ENCODE results near the gene LHPP. TPM values are rescaled to one million over a fixed set of nuclear protein-coding genes. Genes with fewer than 3 reads are reported as not detected.

The LHPP gene
- total RNA-seq, 2 experiments from 2014 or later: 15.3 to 19.6 TPM

DNA sequence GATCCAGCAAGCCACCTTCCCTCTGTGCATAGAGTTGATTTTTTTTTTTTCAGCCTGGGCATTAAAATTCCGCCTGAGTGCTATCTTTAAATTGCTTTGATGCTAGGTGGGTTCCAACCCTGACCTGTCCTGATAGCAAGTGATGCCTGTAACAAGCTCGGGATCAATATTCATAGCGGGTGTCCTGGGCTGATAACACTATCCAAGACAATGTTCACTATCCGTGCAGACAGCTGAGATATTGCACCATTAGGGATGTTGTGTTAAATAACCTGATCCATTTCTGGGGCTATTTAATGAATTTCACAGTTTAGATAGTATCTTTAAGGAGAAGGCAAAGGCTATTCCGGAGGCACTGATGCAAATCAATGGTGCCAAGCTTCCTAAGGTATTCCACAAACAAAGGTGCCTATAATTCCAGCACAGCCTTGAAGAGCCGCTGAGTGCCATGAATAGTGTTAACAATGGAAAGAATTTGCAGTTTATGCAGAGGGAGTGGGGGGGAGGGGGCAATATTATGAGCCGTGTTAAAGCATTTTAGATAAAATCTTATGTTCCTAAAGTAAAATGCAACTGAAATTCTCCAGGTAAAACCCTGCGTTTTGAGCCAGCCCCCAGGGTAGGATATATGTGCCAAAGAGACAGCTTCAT, 7.5 kb upstream of the LHPP start:
- H3K4me3 ChIP-seq (ENCODE audit: low read length): no peak overlapping the region
- no peak overlapping the region for H3K27ac ChIP-seq (ENCODE audit: low read depth in 1 of 2, low read length in 2 of 2)
- intact Hi-C loops (cut with DNase I, micrococcal nuclease): no loop called here
- H3K27ac Mint-ChIP-seq: no peak overlapping the region
- H3K4me1 Mint-ChIP-seq (ENCODE audit: low read depth): peaks cover 11% of the 10 kb centered on the region
- no peak for DNase-seq
- H3K27me3 Mint-ChIP-seq: peaks cover 77% of the 10 kb centered on the region
- POLR2A ChIA-PET: no interaction called here
- peaks cover 0 to 6% of the 10 kb centered on the region in 2 experiments for H3K9me3 ChIP-seq (ENCODE audit: control insufficient read depth in 1 of 2, insufficient read depth in 1 of 2, low read length in 2 of 2)
- no peaks in the 10 kb centered on the region for H3K9me3 Mint-ChIP-seq
- H3K4me1 ChIP-seq (ENCODE audit: insufficient read depth, low read length): peaks cover 13% of the 10 kb centered on the region
- H3K27me3 ChIP-seq (ENCODE audit: control insufficient read depth in 1 of 2, insufficient read depth in 2 of 2, low read length in 2 of 2): peaks cover 57 to 61% of the 10 kb centered on the region in 2 experiments
- TF ChIP-seq, protein P1, sequence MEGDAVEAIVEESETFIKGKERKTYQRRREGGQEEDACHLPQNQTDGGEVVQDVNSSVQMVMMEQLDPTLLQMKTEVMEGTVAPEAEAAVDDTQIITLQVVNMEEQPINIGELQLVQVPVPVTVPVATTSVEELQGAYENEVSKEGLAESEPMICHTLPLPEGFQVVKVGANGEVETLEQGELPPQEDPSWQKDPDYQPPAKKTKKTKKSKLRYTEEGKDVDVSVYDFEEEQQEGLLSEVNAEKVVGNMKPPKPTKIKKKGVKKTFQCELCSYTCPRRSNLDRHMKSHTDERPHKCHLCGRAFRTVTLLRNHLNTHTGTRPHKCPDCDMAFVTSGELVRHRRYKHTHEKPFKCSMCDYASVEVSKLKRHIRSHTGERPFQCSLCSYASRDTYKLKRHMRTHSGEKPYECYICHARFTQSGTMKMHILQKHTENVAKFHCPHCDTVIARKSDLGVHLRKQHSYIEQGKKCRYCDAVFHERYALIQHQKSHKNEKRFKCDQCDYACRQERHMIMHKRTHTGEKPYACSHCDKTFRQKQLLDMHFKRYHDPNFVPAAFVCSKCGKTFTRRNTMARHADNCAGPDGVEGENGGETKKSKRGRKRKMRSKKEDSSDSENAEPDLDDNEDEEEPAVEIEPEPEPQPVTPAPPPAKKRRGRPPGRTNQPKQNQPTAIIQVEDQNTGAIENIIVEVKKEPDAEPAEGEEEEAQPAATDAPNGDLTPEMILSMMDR (IDR thresholded peaks at IDR 0.05): no peak
- H3K36me3 Mint-ChIP-seq (ENCODE audit: low read depth): no peaks in the 10 kb centered on the region
- no peak overlapping the region for H3K4me3 Mint-ChIP-seq
- H3K36me3 ChIP-seq (ENCODE audit: insufficient read depth, low read length): no peaks in the 10 kb centered on the region
- CTCF ChIA-PET: interaction anchor here (0.7 kb wide), 1 partner anchor 12 kb away, joined by 4 read pairs; no protein-coding TSS in a partner anchor
- no peak for ATAC-seq (ENCODE audit: poor library complexity)

DNA sequence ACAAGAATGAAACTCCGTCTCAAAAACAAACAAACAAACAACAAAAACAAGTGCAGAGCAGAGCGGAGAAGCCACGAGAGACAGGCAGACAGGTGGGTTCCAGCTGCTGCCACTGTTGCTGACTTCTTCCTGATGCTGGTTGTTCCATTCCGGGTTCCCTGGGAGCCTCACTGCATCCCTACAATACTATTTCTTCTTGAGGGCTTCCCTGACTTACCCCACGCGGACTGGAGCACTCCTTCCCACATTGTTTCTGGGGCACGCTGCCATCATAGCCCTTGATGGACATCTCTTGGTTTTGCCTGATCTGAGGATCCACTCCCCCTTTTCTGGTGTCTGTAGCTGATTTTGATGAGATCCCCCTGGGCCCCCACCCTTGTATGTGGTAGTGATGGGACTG, 6.2 kb upstream of the LHPP start:
- peaks cover 45 to 53% of the 10 kb centered on the region in 2 experiments for H3K27me3 ChIP-seq (ENCODE audit: control insufficient read depth in 1 of 2, insufficient read depth in 2 of 2, low read length in 2 of 2)
- POLR2A ChIA-PET: no interaction called here

DNA sequence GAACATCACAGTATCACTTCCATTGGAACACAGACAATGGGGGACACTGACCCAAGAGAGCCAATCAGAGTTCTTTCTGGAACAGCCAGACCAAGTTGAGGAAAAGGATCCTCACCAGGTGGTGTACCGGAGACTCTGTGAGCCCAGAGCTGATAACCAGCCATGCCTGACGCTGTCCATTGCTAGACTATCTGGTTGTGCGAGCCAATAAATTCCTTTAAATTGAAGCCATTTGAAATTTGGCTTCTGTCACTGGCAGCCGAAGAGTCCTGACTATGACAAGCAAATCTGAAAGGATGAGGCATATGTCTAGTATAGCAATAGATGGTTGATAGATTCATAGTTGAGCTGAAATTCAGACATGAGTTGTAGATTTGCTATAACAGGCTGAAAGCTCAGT, 3.1 kb upstream of the LHPP start:
- Histone ChIP-seq H3K9me3 (ENCODE audit: control insufficient read depth in 1 of 2, insufficient read depth in 1 of 2, low read length in 2 of 2) (no peaks in the 10 kb centered on the region), H3K27ac (ENCODE audit: low read depth in 1 of 2, low read length in 2 of 2) (no peak overlapping the region), H3K36me3 (ENCODE audit: insufficient read depth, low read length) (no peaks in the 10 kb centered on the region), H3K27me3 (ENCODE audit: control insufficient read depth in 1 of 2, insufficient read depth in 2 of 2, low read length in 2 of 2) (peaks cover 22 to 30% of the 10 kb centered on the region in 2 experiments), H3K4me1 (ENCODE audit: insufficient read depth, low read length) (peaks cover 13% of the 10 kb centered on the region), H3K4me3 (ENCODE audit: low read length) (no peak overlapping the region)
- H3K27ac Mint-ChIP-seq: no peak overlapping the region
- no peak overlapping the region for H3K4me3 Mint-ChIP-seq
- no peaks in the 10 kb centered on the region for H3K9me3 Mint-ChIP-seq
- H3K4me1 Mint-ChIP-seq (ENCODE audit: low read depth): peaks cover 5% of the 10 kb centered on the region
- ATAC-seq (ENCODE audit: poor library complexity) (no peak), DNase-seq (no peak)
- peaks cover 42% of the 10 kb centered on the region for H3K27me3 Mint-ChIP-seq
- no peaks in the 10 kb centered on the region for H3K36me3 Mint-ChIP-seq (ENCODE audit: low read depth)
- POLR2A ChIA-PET: no interaction called here
- TF ChIP-seq, protein P1 (IDR thresholded peaks at IDR 0.05): no peak
- CTCF ChIA-PET: no interaction called here
- intact Hi-C loops (cut with DNase I, micrococcal nuclease): no loop called here

More for the DNA sequence above, 6.2 kb upstream of the LHPP start:
- Mint-ChIP-seq H3K27ac (no peak overlapping the region), H3K9me3 (no peaks in the 10 kb centered on the region), H3K4me3 (no peak overlapping the region), H3K27me3 (peaks cover 68% of the 10 kb centered on the region), H3K36me3 (ENCODE audit: low read depth) (no peaks in the 10 kb centered on the region), H3K4me1 (ENCODE audit: low read depth) (peaks cover 2% of the 10 kb centered on the region)
- no peaks in the 10 kb centered on the region for H3K36me3 ChIP-seq (ENCODE audit: insufficient read depth, low read length)
- no peak overlapping the region for H3K27ac ChIP-seq (ENCODE audit: low read depth in 1 of 2, low read length in 2 of 2)
- CTCF ChIA-PET: no interaction called here
- no peak for ATAC-seq (ENCODE audit: poor library complexity)
- no peak overlapping the region for H3K4me3 ChIP-seq (ENCODE audit: low read length)
- no peak for DNase-seq
- H3K9me3 ChIP-seq (ENCODE audit: control insufficient read depth in 1 of 2, insufficient read depth in 1 of 2, low read length in 2 of 2): no peaks in the 10 kb centered on the region
- H3K4me1 ChIP-seq (ENCODE audit: insufficient read depth, low read length): peaks cover 2% of the 10 kb centered on the region
- intact Hi-C loops (cut with DNase I, micrococcal nuclease): no loop called here
- TF ChIP-seq, protein P1 (IDR thresholded peaks at IDR 0.05): no peak

Data from CD4-positive, alpha-beta T cell (primary cell).